HG03095 (cell line): ENCODE measurements around the gene CRY2.
"Not testable (repeated sequence)": the region's sequence is repeated elsewhere in the genome, so short reads cannot be mapped to it uniquely, and the experiment has no call there.

Experiments used
- ATAC-seq: cut with Tn5 transposase; IDR thresholded peaks from one replicate; pipeline ENCODE4 v1.9.1; 2021; ENCODE audit warnings: moderate library complexity; ENCODE audit not compliant: unreplicated experiment

The CRY2 gene

DNA sequence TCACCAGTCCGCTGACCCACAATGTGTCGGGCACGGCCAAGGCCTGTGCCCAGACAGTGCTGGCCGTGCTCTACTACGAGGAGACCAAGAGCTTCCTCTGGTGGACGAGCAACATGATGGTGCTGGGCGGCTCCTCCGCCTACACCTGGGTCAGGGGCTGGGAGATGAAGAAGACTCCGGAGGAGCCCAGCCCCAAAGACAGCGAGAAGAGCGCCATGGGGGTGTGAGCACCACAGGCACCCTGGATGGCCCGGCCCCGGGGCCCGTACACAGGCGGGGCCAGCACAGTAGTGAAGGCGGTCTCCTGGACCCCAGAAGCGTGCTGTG is 36.2 kb upstream of the CRY2 start:
- no peak for ATAC-seq

DNA sequence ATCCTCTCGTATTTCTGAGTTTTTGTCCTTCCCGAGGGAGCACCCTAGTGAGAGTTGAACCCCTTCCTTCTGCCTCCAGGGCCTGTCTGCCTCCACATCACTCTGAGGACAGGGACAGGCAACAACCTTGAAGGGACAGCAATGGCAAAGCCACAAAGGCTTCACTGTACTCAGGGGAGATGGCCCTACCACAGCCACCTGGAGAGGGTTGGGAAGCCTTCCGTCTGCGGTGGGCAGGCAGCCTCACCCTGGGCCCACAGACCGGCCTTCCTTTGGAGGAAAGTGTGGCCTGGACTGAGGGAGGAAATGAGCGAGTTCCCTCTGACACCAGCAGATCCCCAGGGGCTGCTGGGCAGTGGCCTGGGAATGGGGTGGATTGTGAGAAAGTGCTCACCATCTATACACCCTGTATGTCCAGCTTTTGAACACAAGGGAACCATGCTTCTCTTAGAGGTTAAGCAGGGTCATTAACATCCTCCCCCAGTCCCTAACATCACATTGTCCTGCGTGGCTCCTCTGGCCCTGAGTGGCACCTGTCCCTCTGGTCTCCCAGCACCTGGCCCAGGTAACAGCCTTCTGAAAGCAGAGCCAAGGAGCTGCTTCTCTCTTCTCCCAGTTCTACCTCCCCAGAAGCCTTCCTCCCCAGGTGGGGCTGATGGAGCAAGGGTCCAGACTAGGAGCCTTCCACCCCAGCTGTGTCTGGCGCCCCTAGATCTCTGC is 35.5 kb upstream of the CRY2 start:
- ATAC-seq = no peak

DNA sequence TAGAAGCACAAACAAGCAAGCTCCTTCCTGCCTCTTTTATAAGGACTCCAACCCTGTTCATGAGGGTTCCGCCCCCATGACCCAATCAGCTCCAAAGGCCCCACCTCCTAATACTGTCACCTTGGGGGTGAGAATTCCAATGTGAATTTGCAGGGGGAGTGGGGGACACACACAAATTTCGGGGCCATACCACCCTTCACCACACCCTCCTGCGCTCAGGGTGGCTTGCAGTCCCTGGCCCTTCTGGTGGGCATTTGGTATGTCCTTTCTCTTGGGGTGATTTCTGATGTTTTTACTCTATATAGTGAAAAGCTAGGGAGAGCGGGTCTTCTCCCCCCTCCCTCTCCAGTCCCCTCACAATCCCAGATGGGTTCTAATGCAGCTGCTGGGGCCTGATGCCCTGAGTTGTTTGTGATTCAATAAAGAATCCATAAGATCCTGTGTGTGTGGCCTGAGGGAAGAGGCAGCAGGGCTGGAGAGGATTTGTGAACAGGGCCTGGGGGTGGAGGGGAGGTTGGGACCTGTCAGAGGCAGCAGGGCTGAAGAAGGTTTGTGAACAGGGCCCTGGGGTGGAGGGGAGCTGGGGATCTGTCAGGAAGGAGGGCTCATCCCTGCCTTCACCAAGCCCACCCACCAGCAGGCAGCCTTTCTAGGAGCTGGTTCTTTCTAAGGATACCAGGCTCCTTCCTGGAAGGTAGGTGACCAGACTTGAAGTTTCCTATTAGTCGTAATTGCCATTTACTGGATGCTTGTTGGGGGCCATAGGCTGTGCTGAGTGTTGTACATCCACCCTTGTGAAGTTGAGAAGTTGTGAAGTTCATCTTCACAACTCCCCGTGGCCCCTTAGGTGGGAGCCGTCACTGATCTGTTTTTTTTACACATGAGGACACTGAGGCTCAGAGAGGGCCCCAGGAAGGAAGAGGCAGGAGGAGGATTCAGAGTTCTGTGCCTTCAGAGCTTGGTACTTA is 34.4 kb upstream of the CRY2 start:
- ATAC-seq = no peak

DNA sequence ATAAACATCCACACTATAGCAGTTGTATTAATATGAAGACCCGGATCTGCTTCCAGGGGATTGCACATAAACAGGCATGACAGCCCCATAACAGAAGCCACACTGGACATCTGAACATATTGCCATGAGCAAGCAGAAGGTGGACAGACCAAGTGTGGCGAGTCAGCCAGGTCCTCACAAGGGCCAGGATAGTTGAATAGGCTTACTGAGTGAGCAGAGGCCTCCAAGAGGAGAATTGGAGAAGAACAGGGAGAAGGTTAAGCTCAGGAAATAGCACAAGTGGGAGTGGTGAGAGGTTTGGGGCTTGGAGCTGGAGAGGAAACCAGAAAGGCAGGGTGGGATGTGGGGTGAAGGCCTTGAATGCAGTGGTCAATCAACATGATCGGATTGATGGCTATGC is 31.5 kb upstream of the CRY2 start:
- ATAC-seq = no peak

DNA sequence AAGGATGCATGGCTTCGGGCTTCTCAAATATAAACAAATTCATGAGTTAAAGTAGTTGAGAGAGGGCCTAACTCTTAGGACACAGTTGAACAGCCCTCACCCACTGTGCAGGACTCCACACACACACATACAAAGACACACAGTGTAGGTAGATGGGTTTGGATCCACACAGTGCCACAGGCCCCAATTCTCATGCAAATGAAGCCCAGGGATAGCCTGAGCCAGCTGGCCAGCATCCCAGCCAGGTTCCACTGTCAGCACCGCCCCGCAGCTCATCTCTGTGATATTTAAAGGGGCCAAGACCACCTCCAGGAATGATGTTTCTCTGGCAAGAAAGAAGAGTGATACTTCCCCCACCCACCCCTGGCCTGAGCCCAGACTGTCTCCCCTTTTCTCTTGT is 30.7 kb upstream of the CRY2 start:
- no peak for ATAC-seq

DNA sequence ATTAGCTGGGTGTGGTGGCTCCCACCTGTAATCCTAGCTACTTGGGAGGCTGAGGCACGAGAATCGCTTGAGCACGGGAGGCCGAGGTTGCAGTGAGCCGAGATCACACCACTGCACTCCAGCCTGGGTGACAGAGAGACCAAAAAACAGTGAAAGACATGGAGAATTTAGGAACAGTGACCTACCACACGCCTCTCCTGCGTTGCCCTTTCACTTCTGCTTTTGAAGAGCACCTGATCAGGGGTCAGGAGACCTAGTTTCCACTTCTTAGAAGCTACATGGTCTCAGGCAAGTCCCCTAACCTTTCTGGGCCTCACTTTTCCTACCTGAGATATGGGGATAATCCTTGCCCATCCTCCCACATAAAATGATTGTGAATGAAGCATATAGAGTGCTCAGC is 30.1 kb upstream of the CRY2 start:
- ATAC-seq = peak; percentile 96

DNA sequence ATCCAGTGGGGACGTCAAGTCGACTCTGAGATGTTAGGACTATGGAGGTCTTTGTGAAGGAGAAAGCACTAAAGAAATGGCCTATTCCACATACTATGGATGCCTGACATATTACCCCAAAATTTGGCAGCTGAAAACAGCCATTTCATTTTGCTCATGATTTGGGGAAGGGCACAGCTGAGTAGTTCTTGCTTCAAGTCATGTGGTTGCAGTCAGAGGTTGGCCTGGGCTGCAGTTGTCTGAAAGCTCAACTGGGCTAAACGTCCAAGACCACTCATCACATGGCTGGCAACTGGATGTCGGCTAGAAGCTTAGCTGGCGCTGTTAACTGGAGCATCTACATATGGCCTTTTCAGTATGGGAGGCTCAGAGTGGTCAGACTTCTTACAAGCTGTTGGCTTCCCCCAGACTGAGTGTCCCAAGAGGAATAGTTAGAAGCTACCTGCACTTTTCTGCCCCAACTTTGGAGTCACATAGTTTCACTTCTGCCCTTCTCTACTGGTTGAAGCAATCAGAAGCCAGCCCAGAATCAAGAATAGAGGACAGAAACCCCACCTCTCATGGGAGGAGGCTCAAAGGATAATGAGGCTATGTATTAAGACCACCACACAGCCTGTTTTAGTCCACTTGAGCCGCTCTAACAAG is 28.2 kb upstream of the CRY2 start:
- no peak for ATAC-seq

DNA sequence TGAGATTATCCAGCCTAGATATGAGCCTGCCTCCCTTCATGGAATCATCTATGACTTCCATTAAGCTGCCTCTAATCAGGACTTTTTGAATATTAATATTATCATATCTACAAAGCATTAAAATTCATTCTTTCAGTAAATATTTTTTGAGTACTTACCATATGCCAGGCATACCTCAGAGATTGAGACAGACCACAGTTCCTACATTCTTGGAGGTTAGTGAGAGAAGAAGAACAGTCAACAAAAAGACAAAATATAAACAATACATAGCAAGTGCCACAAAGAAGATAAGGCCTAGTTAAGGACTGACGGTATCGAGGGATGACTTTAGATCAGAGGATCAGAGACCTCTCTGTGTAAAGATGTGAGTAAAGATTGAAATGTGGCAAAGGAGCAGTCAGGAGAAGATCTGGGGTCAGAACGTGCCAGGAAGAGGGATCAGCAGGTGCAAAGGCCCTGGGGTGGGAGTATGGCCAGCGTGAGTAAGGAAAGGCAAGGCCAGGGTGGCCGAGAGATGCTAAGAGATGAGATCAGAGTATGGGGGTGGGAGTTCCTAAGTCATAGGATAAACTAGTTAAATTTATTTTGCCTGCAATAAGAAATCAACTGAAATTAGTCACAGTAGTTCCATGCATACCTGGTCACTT is 26.9 kb upstream of the CRY2 start:
- ATAC-seq = no peak

DNA sequence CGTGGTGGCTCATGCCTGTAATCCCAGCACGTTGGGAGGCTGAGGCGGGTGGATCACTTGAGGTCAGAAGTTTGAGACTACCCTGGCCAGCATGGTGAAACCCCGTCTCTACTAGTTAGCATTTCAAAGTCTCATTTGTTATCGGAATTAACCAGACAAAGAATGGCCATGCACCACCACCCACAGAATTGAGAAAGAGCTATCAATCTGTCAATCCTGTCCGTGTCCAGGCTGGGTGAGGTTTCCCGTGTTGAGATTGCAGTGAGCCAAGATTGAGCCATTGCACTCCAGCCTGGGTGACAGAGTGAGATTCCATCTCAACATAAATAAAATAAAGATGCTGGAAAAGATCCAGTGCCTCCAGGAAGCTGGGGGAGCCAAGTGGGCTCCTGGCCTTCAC is 20.8 kb upstream of the CRY2 start:
- ATAC-seq = not testable (repeated sequence)

DNA sequence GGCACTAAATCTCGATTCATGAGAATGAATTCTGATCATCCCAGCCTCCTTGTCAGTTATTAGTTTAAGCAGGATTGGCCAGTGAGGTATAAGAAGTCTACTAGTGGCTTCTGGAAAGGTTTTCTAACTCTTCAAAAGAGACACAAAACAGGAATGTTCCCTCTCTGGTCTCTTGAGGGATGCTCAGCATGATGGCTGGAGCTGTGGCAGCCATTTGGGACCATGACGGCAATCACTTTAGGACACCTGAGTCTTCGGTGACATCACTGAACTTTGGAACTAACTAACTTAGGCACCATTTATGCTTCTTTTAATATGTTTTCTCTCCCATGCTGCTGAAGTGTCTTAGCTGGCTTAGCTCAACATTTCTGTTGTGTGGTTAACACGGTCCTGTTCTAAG is 20.2 kb upstream of the CRY2 start:
- no peak for ATAC-seq

DNA sequence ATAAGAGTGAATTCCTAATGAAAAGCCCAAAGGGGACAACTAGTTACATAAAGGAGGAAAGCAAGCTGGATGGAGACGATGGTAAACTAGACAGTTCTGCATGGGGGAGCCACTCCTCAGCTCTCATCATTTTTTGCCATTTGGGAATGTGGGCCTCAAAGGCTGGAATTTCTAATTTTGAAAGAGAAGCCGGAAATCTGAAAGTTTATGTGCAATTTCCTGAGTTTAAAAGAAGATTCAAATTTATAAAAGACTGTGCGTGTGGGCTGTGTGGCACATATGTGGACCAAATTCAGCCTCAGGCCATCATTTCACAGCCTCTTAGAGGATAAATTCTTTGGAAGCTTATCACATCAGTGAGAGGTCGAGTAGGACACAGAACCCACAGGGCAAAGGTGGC is 18.3 kb upstream of the CRY2 start:
- no peak for ATAC-seq

DNA sequence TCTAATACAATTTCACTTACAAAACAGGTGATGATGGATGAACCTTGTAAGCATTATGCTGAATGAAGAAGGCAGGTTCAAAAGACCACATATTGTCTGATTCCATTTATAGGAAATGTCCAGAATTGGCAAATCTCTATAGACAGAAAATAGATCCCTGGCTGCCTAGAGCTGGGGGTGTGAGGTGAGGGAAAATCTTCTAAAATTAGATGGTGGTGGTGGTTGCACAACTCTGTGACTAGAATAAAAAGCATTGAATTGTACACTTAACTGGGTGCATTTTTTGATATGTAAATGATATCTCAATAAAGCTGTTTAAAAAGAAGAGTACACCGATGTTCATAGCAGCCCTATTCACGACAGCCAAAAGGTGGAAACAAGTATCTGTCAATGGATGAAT is 16.7 kb upstream of the CRY2 start:
- ATAC-seq = no peak

DNA sequence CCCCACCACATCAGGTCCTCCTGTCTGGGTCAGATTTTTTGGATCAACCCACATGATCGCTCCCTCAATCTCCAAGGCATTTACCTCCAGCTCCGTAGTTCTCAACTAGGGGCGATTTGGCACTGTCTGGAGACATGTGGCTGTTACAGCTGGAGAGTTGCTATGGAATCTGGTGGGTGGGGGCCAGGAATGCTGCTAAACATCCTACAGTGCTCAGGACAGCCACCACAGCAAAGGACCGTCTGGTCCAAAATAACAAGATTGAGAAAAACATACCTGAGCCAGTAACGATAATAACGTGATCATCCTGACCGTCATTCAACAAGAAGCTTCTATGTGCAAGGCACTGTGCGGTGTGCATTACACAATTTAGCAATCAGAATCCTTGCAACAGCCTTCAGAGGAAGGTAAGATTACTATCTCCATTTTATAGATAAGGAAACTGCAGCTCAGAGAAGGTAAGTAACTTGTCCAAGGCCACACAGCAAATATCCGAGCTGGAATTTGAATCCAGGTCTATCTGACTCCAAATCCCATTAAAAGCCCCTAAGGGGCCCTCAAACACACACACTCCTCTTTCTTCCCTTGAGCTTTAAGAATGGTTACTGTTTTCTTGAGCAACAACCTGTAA is 14.3 kb upstream of the CRY2 start:
- no peak for ATAC-seq

DNA sequence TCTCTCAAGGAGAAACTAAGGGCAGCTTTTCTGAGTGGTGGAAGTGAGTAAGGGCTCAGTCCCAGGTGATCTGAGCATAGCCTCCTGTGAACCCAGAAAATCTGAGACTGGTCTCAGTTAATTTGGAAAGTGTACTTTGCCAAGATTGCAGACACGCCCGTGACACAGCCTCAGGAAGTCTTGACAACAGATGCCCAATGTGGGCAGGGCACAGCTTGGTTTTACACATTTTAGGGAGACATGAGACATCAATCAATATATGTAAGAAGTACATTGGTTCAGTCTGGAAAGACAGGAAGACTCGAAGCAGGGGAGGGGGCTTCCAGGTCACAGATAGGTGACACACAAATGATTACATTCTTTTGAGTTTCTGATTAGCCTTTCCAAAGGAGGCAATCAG is 13.5 kb upstream of the CRY2 start:
- no peak for ATAC-seq

DNA sequence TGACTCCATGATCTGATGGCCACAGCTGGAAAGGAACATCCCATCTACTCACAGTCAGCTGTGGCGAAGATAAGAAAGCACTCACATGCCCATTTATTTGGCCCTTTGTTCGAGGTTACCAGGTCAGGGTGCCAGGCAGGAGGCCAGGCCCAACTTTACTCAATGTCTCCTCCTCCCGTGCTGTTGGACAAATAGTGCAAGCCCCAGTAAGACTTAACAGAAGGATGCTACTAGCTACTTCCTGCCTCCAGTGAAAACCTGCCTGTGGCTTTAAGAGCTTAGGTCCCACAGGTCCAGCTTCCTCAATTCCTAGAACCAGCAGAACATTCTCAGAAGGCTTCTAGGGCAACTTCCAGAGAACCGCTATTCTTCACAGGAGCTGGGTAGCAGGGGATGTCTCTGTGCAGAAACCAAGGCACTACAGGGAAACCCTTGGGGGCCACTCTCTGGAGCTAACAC is 12.9 kb upstream of the CRY2 start:
- no peak for ATAC-seq

DNA sequence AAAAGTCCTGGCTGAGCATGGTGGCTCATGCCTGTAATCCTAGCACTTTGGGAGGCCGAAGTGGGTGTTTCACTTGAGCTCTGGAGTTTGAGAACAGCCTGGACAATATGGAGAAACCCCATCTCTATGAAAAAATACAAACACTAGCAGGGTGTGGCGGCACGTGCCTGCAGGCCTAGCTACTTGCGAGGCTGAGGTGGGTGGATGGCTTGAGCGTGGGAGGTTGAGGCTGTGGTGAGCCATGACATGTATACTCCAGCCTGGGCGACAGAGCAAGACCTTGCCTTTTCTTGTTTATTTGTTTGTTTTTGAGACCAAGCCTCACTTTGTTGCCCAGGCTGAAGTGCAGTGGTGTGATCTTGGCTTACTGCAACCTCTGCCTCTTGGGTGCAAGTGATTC is 8.1 kb upstream of the CRY2 start:
- ATAC-seq = no peak

DNA sequence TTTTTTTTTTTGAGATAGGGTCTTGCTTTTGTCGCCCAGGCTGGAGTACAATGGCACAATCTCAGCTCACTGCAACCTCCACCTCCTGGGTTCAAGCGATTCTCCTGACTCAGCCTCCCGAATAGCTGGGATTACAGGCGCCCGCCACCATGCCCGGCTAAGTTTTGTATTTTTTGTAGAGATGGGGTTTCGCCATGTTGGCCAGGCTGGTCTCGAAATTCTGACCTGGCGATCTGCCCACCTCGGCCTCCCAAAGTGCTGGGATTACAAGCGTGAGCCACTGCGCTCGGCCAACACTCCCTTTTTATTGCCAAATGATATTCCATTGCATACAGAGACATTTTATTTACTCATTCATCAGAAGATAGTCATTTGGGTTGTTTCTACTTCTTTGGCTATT is 7.0 kb upstream of the CRY2 start:
- not testable (repeated sequence) for ATAC-seq

DNA sequence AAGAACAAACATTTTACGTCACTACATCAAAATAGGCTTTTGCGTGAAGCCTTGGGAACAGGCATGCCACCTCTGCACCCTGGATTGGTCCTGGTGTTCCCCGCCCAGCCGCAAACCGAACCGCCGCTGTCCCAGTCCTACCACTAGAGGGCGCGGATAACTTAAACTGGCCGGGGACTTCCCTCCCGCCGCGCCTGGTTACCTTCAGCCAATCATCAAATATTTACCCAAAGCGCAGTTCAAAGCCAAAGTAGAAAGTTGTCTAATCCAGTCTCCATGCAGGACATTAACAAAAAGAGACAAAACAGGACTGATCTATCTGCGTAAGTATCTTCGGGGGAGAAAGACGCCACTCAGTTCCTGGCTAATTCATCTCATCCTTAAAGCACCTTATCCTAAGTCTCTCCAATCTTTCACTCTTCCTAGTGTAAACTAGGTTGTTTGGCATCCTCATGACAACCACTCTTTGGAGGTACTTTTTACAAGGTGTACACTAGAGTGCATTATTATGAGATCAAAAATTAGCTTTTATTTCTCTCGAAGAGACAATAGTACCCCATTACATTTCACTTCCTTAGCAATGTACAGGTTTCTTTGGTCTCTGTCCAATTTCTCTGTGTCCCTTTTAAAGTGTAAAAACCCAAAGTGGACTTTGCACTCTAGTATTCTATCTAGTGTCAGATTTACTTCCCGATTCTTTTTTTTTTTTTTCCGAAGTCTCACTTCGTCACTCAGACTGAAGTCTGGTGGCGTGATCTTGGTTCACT is 3.9 kb upstream of the CRY2 start:
- ATAC-seq = no peak

DNA sequence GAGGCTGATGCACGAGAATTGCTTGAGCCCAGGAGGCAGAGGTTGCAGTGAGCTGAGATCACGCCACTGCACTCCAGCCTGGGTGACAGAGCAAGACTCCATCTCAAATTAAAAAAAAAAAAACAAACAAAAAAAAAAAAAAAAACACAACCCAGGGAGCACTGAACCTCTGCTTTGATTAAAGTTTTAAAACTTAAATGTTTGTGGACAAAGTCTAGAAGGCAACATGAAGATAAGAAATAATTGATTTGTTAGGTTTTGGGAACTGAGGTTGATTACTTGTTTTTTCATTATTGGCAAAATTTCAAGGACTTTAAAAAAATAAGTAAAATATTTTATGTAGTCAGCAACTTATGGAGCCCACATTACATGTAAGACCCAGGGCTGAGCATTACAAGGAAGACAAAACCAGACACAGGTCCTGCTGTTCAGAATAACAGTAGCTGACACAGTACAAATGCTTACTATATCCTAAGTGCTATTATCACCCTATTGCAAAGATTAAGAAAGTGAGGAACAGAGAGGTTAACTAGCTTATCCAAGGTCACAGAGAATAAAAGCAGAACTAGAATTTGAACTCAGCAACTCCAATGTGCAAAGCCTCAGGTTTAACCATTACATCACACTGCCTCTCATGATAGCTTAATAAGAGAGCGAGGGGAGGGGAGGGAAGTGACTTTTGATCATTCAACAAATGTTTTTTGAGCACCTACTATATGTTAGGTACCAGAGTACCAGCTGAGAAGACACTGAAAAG is 2.3 kb upstream of the CRY2 start:
- ATAC-seq = no peak
